H9 (cell line): ENCODE results near the gene PPP5C. TPM values are rescaled to one million over a fixed set of nuclear protein-coding genes. Genes with fewer than 3 reads are reported as not detected.

Source experiments
- DNase-seq: peaks from one replicate; pipeline ENCODE4 v3.0.0-alpha.2; 2017
- H2AFZ ChIP-seq: one replicate; pipeline ENCODE4 v1.6.1; 2013; ENCODE audit warnings: mild to moderate bottlenecking, low read length, control low read depth, moderate library complexity
- H2AK5ac ChIP-seq: 2 replicates; pipeline ENCODE4 v1.6.1; 2013; ENCODE audit warnings: low read length, control low read depth, mixed read lengths; ENCODE audit not compliant: insufficient read length
- H2BK120ac ChIP-seq: one replicate; pipeline ENCODE4 v1.6.1; 2013; ENCODE audit warnings: low read depth, mild to moderate bottlenecking, low read length, control low read depth, inconsistent platforms; ENCODE audit not compliant: poor library complexity, severe bottlenecking
- H2BK12ac ChIP-seq: 2 replicates; pipeline ENCODE4 v1.6.1; 2013; ENCODE audit warnings: low read length, control low read depth, mixed read lengths, low read depth; ENCODE audit not compliant: insufficient read length
- H2BK15ac ChIP-seq: 2 replicates; pipeline ENCODE4 v1.6.1; 2013; ENCODE audit warnings: low read depth, low read length, control low read depth
- H2BK20ac ChIP-seq: one replicate; pipeline ENCODE4 v1.6.1; 2013; ENCODE audit warnings: low read depth, mild to moderate bottlenecking, low read length, control low read depth, inconsistent platforms; ENCODE audit not compliant: poor library complexity, severe bottlenecking
- H2BK5ac ChIP-seq: 2 replicates; pipeline ENCODE4 v1.6.1; 2013; ENCODE audit warnings: low read length, control low read depth, mixed read lengths; ENCODE audit not compliant: insufficient read length
- H3K14ac ChIP-seq: 2 replicates; pipeline ENCODE4 v1.6.1; 2013; ENCODE audit warnings: low read length, control low read depth; ENCODE audit not compliant: insufficient read depth
- H3K18ac ChIP-seq: 2 replicates; pipeline ENCODE4 v1.6.1; 2013; ENCODE audit warnings: low read depth, mild to moderate bottlenecking, mixed read lengths, low read length, control low read depth; ENCODE audit not compliant: insufficient read length
- H3K23ac ChIP-seq: 2 replicates; pipeline ENCODE4 v1.6.1; 2013; ENCODE audit warnings: low read length, control low read depth, mixed read lengths, low read depth; ENCODE audit not compliant: insufficient read length
- H3K23me2 ChIP-seq: 2 replicates; pipeline ENCODE4 v1.6.1; 2013; ENCODE audit warnings: low read depth, mild to moderate bottlenecking, mixed read lengths, low read length, control low read depth; ENCODE audit not compliant: insufficient read length, poor library complexity, severe bottlenecking
- H3K27ac ChIP-seq: 2 replicates; pipeline ENCODE4 v1.5.1; 2013; ENCODE audit warnings: low read length, control low read depth, mixed read lengths, low read depth; ENCODE audit not compliant: insufficient read length
- H3K27me3 ChIP-seq: 2 replicates; pipeline ENCODE4 v1.6.1; 2013; ENCODE audit warnings: low read length, control low read depth, inconsistent platforms; ENCODE audit not compliant: insufficient read depth
- H3K4ac ChIP-seq: 2 replicates; pipeline ENCODE4 v1.6.1; 2013; ENCODE audit warnings: low read depth, mild to moderate bottlenecking, control low read depth, inconsistent platforms, low read length, moderate library complexity
- H3K4me1 ChIP-seq: 2 replicates; pipeline ENCODE4 v1.6.1; 2013; ENCODE audit warnings: low read length, control low read depth, inconsistent platforms; ENCODE audit not compliant: insufficient read depth
- H3K4me2 ChIP-seq: 2 replicates; pipeline ENCODE4 v1.6.1; 2013; ENCODE audit warnings: low read length, control low read depth, mixed read lengths; ENCODE audit not compliant: insufficient read length, insufficient read depth
- H3K56ac ChIP-seq: 2 replicates; pipeline ENCODE4 v1.6.1; 2013; ENCODE audit warnings: low read depth, mild to moderate bottlenecking, mixed read lengths, low read length, control low read depth; ENCODE audit not compliant: insufficient read length
- H3K79me1 ChIP-seq: 2 replicates; pipeline ENCODE4 v1.6.1; 2013; ENCODE audit warnings: low read depth, mild to moderate bottlenecking, moderate library complexity, low read length, control low read depth, inconsistent platforms; ENCODE audit not compliant: insufficient read depth, poor library complexity, severe bottlenecking
- H3K79me2 ChIP-seq: 2 replicates; pipeline ENCODE4 v1.6.1; 2013; ENCODE audit warnings: low read length, control low read depth, inconsistent platforms; ENCODE audit not compliant: insufficient read depth
- H3K9ac ChIP-seq: 2 replicates; pipeline ENCODE4 v1.6.1; 2013; ENCODE audit warnings: low read length, control low read depth, mixed read lengths; ENCODE audit not compliant: insufficient read length; ENCODE audit errors: extremely low read depth
- H3K9me3 ChIP-seq: one replicate; pipeline ENCODE4 v1.6.1; 2013; ENCODE audit warnings: low read depth, low read length, inconsistent platforms; ENCODE audit not compliant: control insufficient read depth
- H3T11ph ChIP-seq: one replicate; pipeline ENCODE4 v1.6.1; 2013; ENCODE audit warnings: mild to moderate bottlenecking, low read length, control low read depth, inconsistent platforms
- H4K20me1 ChIP-seq: one replicate; pipeline ENCODE4 v1.6.1; 2013; ENCODE audit not compliant: control insufficient read depth, insufficient read length, insufficient read depth
- H4K5ac ChIP-seq: 2 replicates; pipeline ENCODE4 v1.6.1; 2013; ENCODE audit warnings: low read depth, mild to moderate bottlenecking, mixed read lengths, low read length, control low read depth; ENCODE audit not compliant: insufficient read length
- H4K8ac ChIP-seq: replicated peaks from 2 replicates; pipeline ENCODE4 v1.6.1; 2013; ENCODE audit warnings: low read length, control low read depth, mixed read lengths, low read depth; ENCODE audit not compliant: insufficient read length
- H4K91ac ChIP-seq: 2 replicates; pipeline ENCODE4 v1.6.1; 2013; ENCODE audit warnings: low read depth, mild to moderate bottlenecking, moderate library complexity, mixed read lengths, low read length, control low read depth; ENCODE audit not compliant: insufficient read length
- H3K27ac Mint-ChIP-seq, 3 experiments: 2 replicates in 2 of 3; 3 replicates in 1 of 3; pipeline ENCODE4 v1.8.0; 2020 to 2021; ENCODE audit warnings: mixed read lengths in 3 of 3, mild to moderate bottlenecking in 1 of 3, moderate library complexity in 1 of 3
- H3K27me3 Mint-ChIP-seq: 2 replicates; pipeline ENCODE4 v1.8.0; 2021; ENCODE audit warnings: low read depth, mild to moderate bottlenecking, moderate library complexity, mixed read lengths
- H3K36me3 Mint-ChIP-seq, 3 experiments: 2 replicates in 2 of 3; 3 replicates in 1 of 3; pipeline ENCODE4 v1.8.0; 2020 to 2021; ENCODE audit warnings: low read depth in 3 of 3, mixed read lengths in 3 of 3; ENCODE audit not compliant: insufficient read depth in 1 of 3
- H3K4me1 Mint-ChIP-seq, 2 experiments: 2 replicates each; pipeline ENCODE4 v1.8.0; 2020; ENCODE audit warnings: mixed read lengths in 2 of 2
- H3K4me3 Mint-ChIP-seq, 2 experiments: 2 replicates in 1 of 2; 3 replicates in 1 of 2; pipeline ENCODE4 v1.8.0; 2020 to 2021; ENCODE audit warnings: mild to moderate bottlenecking in 2 of 2, mixed read lengths in 2 of 2, moderate library complexity in 1 of 2
- H3K9me3 Mint-ChIP-seq, 2 experiments: 2 replicates in 1 of 2; 3 replicates in 1 of 2; pipeline ENCODE4 v1.8.0; 2020; ENCODE audit warnings: mild to moderate bottlenecking in 2 of 2, mixed read lengths in 2 of 2, moderate library complexity in 1 of 2
- WGBS: extraction: QIAGEN DNeasy Blood & Tissue Kit; methylation state at CpG from one replicate; pipeline ENCODE4 v1.1.7; 2013; ENCODE audit warnings: missing lambda C conversion rate, low lambda C conversion rate, mixed read lengths; ENCODE audit not compliant: insufficient read length; ENCODE audit errors: extremely low coverage; 5-methylcytosine and 5-hydroxymethylcytosine counted together
- total RNA-seq: library from RNA; stranded (reverse); gene quantifications from 2 replicates; pipeline ENCODE4 v1.2.1, GENCODE V29; 2021
- TF ChIP-seq, protein P1 (sequence below): fragments of 200-600 bp; sonication (generic); conservative IDR thresholded peaks from 3 replicates; pipeline ENCODE4 v1.8.0; 2021; ENCODE audit warnings: antibody characterized with exemption, mild to moderate bottlenecking

The PPP5C gene
- total RNA-seq, 1 experiment from 2014 or later: 108 TPM

DNA sequence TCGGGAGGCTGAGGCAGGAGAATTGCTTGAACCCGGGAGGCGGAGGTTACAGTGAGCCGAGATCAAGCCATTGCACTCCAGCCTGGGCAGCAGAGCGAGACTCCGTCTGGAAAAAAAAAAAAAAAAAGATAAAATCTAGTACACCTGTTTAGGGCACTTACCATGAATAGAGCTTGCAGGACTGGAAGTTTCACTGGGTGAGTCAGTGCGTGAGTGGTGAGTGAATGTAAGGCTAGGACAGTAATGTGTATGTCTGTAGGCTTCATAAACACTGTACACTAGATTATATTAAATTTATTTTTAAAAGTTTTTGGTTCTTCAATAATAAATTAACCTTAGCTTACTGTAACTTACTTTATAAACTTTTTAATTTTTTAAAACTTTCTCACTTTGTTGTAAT, 22.9 kb downstream of the PPP5C start:
- TF ChIP-seq, protein P1, sequence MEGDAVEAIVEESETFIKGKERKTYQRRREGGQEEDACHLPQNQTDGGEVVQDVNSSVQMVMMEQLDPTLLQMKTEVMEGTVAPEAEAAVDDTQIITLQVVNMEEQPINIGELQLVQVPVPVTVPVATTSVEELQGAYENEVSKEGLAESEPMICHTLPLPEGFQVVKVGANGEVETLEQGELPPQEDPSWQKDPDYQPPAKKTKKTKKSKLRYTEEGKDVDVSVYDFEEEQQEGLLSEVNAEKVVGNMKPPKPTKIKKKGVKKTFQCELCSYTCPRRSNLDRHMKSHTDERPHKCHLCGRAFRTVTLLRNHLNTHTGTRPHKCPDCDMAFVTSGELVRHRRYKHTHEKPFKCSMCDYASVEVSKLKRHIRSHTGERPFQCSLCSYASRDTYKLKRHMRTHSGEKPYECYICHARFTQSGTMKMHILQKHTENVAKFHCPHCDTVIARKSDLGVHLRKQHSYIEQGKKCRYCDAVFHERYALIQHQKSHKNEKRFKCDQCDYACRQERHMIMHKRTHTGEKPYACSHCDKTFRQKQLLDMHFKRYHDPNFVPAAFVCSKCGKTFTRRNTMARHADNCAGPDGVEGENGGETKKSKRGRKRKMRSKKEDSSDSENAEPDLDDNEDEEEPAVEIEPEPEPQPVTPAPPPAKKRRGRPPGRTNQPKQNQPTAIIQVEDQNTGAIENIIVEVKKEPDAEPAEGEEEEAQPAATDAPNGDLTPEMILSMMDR: no peak
- no peak overlapping the region for H4K91ac ChIP-seq
- Mint-ChIP-seq H3K27me3 (no peaks in the 10 kb centered on the region), H3K4me3 (no peak overlapping the region), H3K36me3 (peaks cover 4 to 28% (median 26%) of the 10 kb centered on the region in 3 experiments; a peak in 6 of 7 replicates), H3K27ac (no peak overlapping the region), H3K4me1 (peaks cover 40 to 44% of the 10 kb centered on the region in 2 experiments), H3K9me3 (no peaks in the 10 kb centered on the region)
- no peak overlapping the region for H3K56ac ChIP-seq
- H3K9ac ChIP-seq: no peak overlapping the region
- H3K14ac ChIP-seq: no peak overlapping the region
- H4K5ac ChIP-seq: no peak overlapping the region
- no peaks in the 10 kb centered on the region for H3K9me3 ChIP-seq
- no peak overlapping the region for H3K18ac ChIP-seq
- no peak overlapping the region for H3K4me2 ChIP-seq
- no peak overlapping the region for H2BK120ac ChIP-seq
- H3K79me1 ChIP-seq: peaks cover 5% of the 10 kb centered on the region
- H2BK12ac ChIP-seq: no peak overlapping the region
- H3K4ac ChIP-seq: no peak overlapping the region
- peaks cover 7% of the 10 kb centered on the region; the same call in 1 of the 2 replicates for H3K4me1 ChIP-seq
- H2AFZ ChIP-seq: no peak overlapping the region
- H2BK20ac ChIP-seq: no peak overlapping the region
- no peak overlapping the region for H3T11ph ChIP-seq
- H3K79me2 ChIP-seq: no peaks in the 10 kb centered on the region
- H3K27me3 ChIP-seq: no peaks in the 10 kb centered on the region
- no CpG with 5 or more reads among the region's 7 CpGs for WGBS
- H4K20me1 ChIP-seq: no peaks in the 10 kb centered on the region
- no peak overlapping the region for H3K23ac ChIP-seq
- no peak overlapping the region for H3K27ac ChIP-seq
- no peak overlapping the region for H2AK5ac ChIP-seq
- no peak overlapping the region for H4K8ac ChIP-seq
- DNase-seq: no peak
- no peaks in the 10 kb centered on the region for H3K23me2 ChIP-seq
- H2BK5ac ChIP-seq: no peak overlapping the region
- no peak overlapping the region for H2BK15ac ChIP-seq
